H9 (cell line): ENCODE data around the gene MRPL41. TPM values are rescaled to one million over a fixed set of nuclear protein-coding genes. Genes with fewer than 3 reads are reported as not detected.
A peak's percentile ranks its signal among the peaks of the same experiment; 100 is the strongest.

ENCODE experiments used
- DNase-seq: peaks from one replicate; pipeline ENCODE4 v3.0.0-alpha.2; 2017
- H2AFZ ChIP-seq: one replicate; pipeline ENCODE4 v1.6.1; 2013; ENCODE audit warnings: mild to moderate bottlenecking, low read length, control low read depth, moderate library complexity
- H2AK5ac ChIP-seq: 2 replicates; pipeline ENCODE4 v1.6.1; 2013; ENCODE audit warnings: low read length, control low read depth, mixed read lengths; ENCODE audit not compliant: insufficient read length
- H2BK120ac ChIP-seq: one replicate; pipeline ENCODE4 v1.6.1; 2013; ENCODE audit warnings: low read depth, mild to moderate bottlenecking, low read length, control low read depth, inconsistent platforms; ENCODE audit not compliant: poor library complexity, severe bottlenecking
- H2BK12ac ChIP-seq: 2 replicates; pipeline ENCODE4 v1.6.1; 2013; ENCODE audit warnings: low read length, control low read depth, mixed read lengths, low read depth; ENCODE audit not compliant: insufficient read length
- H2BK15ac ChIP-seq: 2 replicates; pipeline ENCODE4 v1.6.1; 2013; ENCODE audit warnings: low read depth, low read length, control low read depth
- H2BK20ac ChIP-seq: one replicate; pipeline ENCODE4 v1.6.1; 2013; ENCODE audit warnings: low read depth, mild to moderate bottlenecking, low read length, control low read depth, inconsistent platforms; ENCODE audit not compliant: poor library complexity, severe bottlenecking
- H2BK5ac ChIP-seq: 2 replicates; pipeline ENCODE4 v1.6.1; 2013; ENCODE audit warnings: low read length, control low read depth, mixed read lengths; ENCODE audit not compliant: insufficient read length
- H3K14ac ChIP-seq: 2 replicates; pipeline ENCODE4 v1.6.1; 2013; ENCODE audit warnings: low read length, control low read depth; ENCODE audit not compliant: insufficient read depth
- H3K18ac ChIP-seq: 2 replicates; pipeline ENCODE4 v1.6.1; 2013; ENCODE audit warnings: low read depth, mild to moderate bottlenecking, mixed read lengths, low read length, control low read depth; ENCODE audit not compliant: insufficient read length
- H3K23ac ChIP-seq: 2 replicates; pipeline ENCODE4 v1.6.1; 2013; ENCODE audit warnings: low read length, control low read depth, mixed read lengths, low read depth; ENCODE audit not compliant: insufficient read length
- H3K23me2 ChIP-seq: 2 replicates; pipeline ENCODE4 v1.6.1; 2013; ENCODE audit warnings: low read depth, mild to moderate bottlenecking, mixed read lengths, low read length, control low read depth; ENCODE audit not compliant: insufficient read length, poor library complexity, severe bottlenecking
- H3K27ac ChIP-seq: 2 replicates; pipeline ENCODE4 v1.5.1; 2013; ENCODE audit warnings: low read length, control low read depth, mixed read lengths, low read depth; ENCODE audit not compliant: insufficient read length
- H3K27me3 ChIP-seq: 2 replicates; pipeline ENCODE4 v1.6.1; 2013; ENCODE audit warnings: low read length, control low read depth, inconsistent platforms; ENCODE audit not compliant: insufficient read depth
- H3K4ac ChIP-seq: 2 replicates; pipeline ENCODE4 v1.6.1; 2013; ENCODE audit warnings: low read depth, mild to moderate bottlenecking, control low read depth, inconsistent platforms, low read length, moderate library complexity
- H3K4me1 ChIP-seq: 2 replicates; pipeline ENCODE4 v1.6.1; 2013; ENCODE audit warnings: low read length, control low read depth, inconsistent platforms; ENCODE audit not compliant: insufficient read depth
- H3K4me2 ChIP-seq: 2 replicates; pipeline ENCODE4 v1.6.1; 2013; ENCODE audit warnings: low read length, control low read depth, mixed read lengths; ENCODE audit not compliant: insufficient read length, insufficient read depth
- H3K56ac ChIP-seq: 2 replicates; pipeline ENCODE4 v1.6.1; 2013; ENCODE audit warnings: low read depth, mild to moderate bottlenecking, mixed read lengths, low read length, control low read depth; ENCODE audit not compliant: insufficient read length
- H3K79me1 ChIP-seq: 2 replicates; pipeline ENCODE4 v1.6.1; 2013; ENCODE audit warnings: low read depth, mild to moderate bottlenecking, moderate library complexity, low read length, control low read depth, inconsistent platforms; ENCODE audit not compliant: insufficient read depth, poor library complexity, severe bottlenecking
- H3K79me2 ChIP-seq: 2 replicates; pipeline ENCODE4 v1.6.1; 2013; ENCODE audit warnings: low read length, control low read depth, inconsistent platforms; ENCODE audit not compliant: insufficient read depth
- H3K9ac ChIP-seq: 2 replicates; pipeline ENCODE4 v1.6.1; 2013; ENCODE audit warnings: low read length, control low read depth, mixed read lengths; ENCODE audit not compliant: insufficient read length; ENCODE audit errors: extremely low read depth
- H3K9me3 ChIP-seq: one replicate; pipeline ENCODE4 v1.6.1; 2013; ENCODE audit warnings: low read depth, low read length, inconsistent platforms; ENCODE audit not compliant: control insufficient read depth
- H3T11ph ChIP-seq: one replicate; pipeline ENCODE4 v1.6.1; 2013; ENCODE audit warnings: mild to moderate bottlenecking, low read length, control low read depth, inconsistent platforms
- H4K20me1 ChIP-seq: one replicate; pipeline ENCODE4 v1.6.1; 2013; ENCODE audit not compliant: control insufficient read depth, insufficient read length, insufficient read depth
- H4K5ac ChIP-seq: 2 replicates; pipeline ENCODE4 v1.6.1; 2013; ENCODE audit warnings: low read depth, mild to moderate bottlenecking, mixed read lengths, low read length, control low read depth; ENCODE audit not compliant: insufficient read length
- H4K8ac ChIP-seq: replicated peaks from 2 replicates; pipeline ENCODE4 v1.6.1; 2013; ENCODE audit warnings: low read length, control low read depth, mixed read lengths, low read depth; ENCODE audit not compliant: insufficient read length
- H4K91ac ChIP-seq: 2 replicates; pipeline ENCODE4 v1.6.1; 2013; ENCODE audit warnings: low read depth, mild to moderate bottlenecking, moderate library complexity, mixed read lengths, low read length, control low read depth; ENCODE audit not compliant: insufficient read length
- H3K27ac Mint-ChIP-seq, 3 experiments: 2 replicates in 2 of 3; 3 replicates in 1 of 3; pipeline ENCODE4 v1.8.0; 2020 to 2021; ENCODE audit warnings: mixed read lengths in 3 of 3, mild to moderate bottlenecking in 1 of 3, moderate library complexity in 1 of 3
- H3K27me3 Mint-ChIP-seq: 2 replicates; pipeline ENCODE4 v1.8.0; 2021; ENCODE audit warnings: low read depth, mild to moderate bottlenecking, moderate library complexity, mixed read lengths
- H3K36me3 Mint-ChIP-seq, 3 experiments: 2 replicates in 2 of 3; 3 replicates in 1 of 3; pipeline ENCODE4 v1.8.0; 2020 to 2021; ENCODE audit warnings: low read depth in 3 of 3, mixed read lengths in 3 of 3; ENCODE audit not compliant: insufficient read depth in 1 of 3
- H3K4me1 Mint-ChIP-seq, 2 experiments: 2 replicates each; pipeline ENCODE4 v1.8.0; 2020; ENCODE audit warnings: mixed read lengths in 2 of 2
- H3K4me3 Mint-ChIP-seq, 2 experiments: 2 replicates in 1 of 2; 3 replicates in 1 of 2; pipeline ENCODE4 v1.8.0; 2020 to 2021; ENCODE audit warnings: mild to moderate bottlenecking in 2 of 2, mixed read lengths in 2 of 2, moderate library complexity in 1 of 2
- H3K9me3 Mint-ChIP-seq, 2 experiments: 2 replicates in 1 of 2; 3 replicates in 1 of 2; pipeline ENCODE4 v1.8.0; 2020; ENCODE audit warnings: mild to moderate bottlenecking in 2 of 2, mixed read lengths in 2 of 2, moderate library complexity in 1 of 2
- CTCF ChIP-seq: fragments of 200-600 bp; sonication (generic); conservative IDR thresholded peaks from 3 replicates; pipeline ENCODE4 v1.8.0; 2021; ENCODE audit warnings: antibody characterized with exemption, mild to moderate bottlenecking
- WGBS: extraction: QIAGEN DNeasy Blood & Tissue Kit; methylation state at CpG from one replicate; pipeline ENCODE4 v1.1.7; 2013; ENCODE audit warnings: missing lambda C conversion rate, low lambda C conversion rate, mixed read lengths; ENCODE audit not compliant: insufficient read length; ENCODE audit errors: extremely low coverage; 5-methylcytosine and 5-hydroxymethylcytosine counted together
- total RNA-seq: library from RNA; stranded (reverse); gene quantifications from 2 replicates; pipeline ENCODE4 v1.2.1, GENCODE V29; 2021

MRPL41 gene
- total RNA-seq, 1 experiment from 2014 or later: 52.2 TPM

DNA sequence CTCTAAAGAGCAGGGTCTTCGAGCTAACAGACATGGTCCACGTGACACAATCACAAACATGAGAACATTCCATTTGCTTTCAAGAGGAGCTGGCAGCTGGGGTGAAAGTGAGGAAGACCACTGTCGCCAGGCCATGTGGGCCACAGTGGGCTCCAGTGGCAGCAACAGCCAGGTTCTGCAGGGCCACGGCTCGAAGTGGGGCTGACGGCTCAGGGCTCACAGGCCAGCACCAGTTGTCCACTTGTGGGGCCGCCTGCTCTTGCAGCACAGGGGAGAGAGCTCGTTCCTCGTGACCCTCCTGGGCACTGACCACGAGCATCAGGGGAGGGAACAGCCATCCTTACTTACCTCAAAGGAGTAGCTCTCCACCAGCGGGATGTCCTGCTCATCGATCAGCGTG is 36.6 kb downstream of the MRPL41 start:
- H3K4me2 ChIP-seq: no peak overlapping the region
- Mint-ChIP-seq H3K9me3 (no peaks in the 10 kb centered on the region; a peak in 1 of 5 replicates), H3K4me1 (peaks cover 5 to 11% of the 10 kb centered on the region in 2 experiments; a peak in 3 of 4 replicates), H3K36me3 (peaks cover 22 to 61% (median 49%) of the 10 kb centered on the region in 3 experiments; a peak in 6 of 7 replicates), H3K4me3 (peak overlapping the region; percentile 81 to 90), H3K27ac (no peak overlapping the region), H3K27me3 (peaks cover 10% of the 10 kb centered on the region)
- no peak overlapping the region for H3K56ac ChIP-seq
- H3K14ac ChIP-seq: no peak overlapping the region
- no peak overlapping the region for H4K91ac ChIP-seq
- H3K9me3 ChIP-seq: no peaks in the 10 kb centered on the region
- H3K9ac ChIP-seq: no peak overlapping the region
- no peaks in the 10 kb centered on the region for H3K27me3 ChIP-seq
- no peak overlapping the region for H3K18ac ChIP-seq
- H3K79me1 ChIP-seq: peaks cover 6% of the 10 kb centered on the region
- H3K27ac ChIP-seq: no peak overlapping the region
- no peak overlapping the region for H2BK12ac ChIP-seq
- WGBS: no CpG with 5 or more reads among the region's 13 CpGs
- no peak overlapping the region for H3K23ac ChIP-seq
- H2BK5ac ChIP-seq: no peak overlapping the region
- no peak overlapping the region for H2AFZ ChIP-seq
- no peak overlapping the region for H4K5ac ChIP-seq
- H3T11ph ChIP-seq: no peak overlapping the region
- H3K4ac ChIP-seq: no peak overlapping the region
- no peak overlapping the region for H2AK5ac ChIP-seq
- H2BK120ac ChIP-seq: no peak overlapping the region
- peaks cover 4% of the 10 kb centered on the region; the same call in 1 of the 2 replicates for H3K79me2 ChIP-seq
- no peak for DNase-seq
- no peak for TF ChIP-seq CTCF
- no peaks in the 10 kb centered on the region for H4K20me1 ChIP-seq
- H3K23me2 ChIP-seq: peaks cover 9% of the 10 kb centered on the region
- H3K4me1 ChIP-seq: peaks cover 4% of the 10 kb centered on the region; the same call in 1 of the 2 replicates
- H4K8ac ChIP-seq: no peak overlapping the region
- H2BK20ac ChIP-seq: no peak overlapping the region
- H2BK15ac ChIP-seq: no peak overlapping the region
